Mammary epithelial cell (primary cell): ENCODE data around the gene MB21D2.

Experiments
- CTCF ChIP-seq, 2 donors: IDR thresholded peaks in 1 of 2; conservative IDR thresholded peaks in 1 of 2; 2 replicates each; pipeline ENCODE4 v1.5.1; 2011 to 2012; ENCODE audit warnings: inconsistent platforms in 2 of 2, low read length in 2 of 2, mild to moderate bottlenecking in 2 of 2, control low read depth in 1 of 2, low read depth in 1 of 2; ENCODE audit not compliant: insufficient read depth in 1 of 2; ENCODE audit errors: extremely low read depth in 1 of 2
- EZH2 ChIP-seq: IDR thresholded peaks from 2 replicates; pipeline ENCODE4 v1.6.1; 2012; ENCODE audit warnings: low read length, inconsistent platforms, borderline replicate concordance

DNA sequence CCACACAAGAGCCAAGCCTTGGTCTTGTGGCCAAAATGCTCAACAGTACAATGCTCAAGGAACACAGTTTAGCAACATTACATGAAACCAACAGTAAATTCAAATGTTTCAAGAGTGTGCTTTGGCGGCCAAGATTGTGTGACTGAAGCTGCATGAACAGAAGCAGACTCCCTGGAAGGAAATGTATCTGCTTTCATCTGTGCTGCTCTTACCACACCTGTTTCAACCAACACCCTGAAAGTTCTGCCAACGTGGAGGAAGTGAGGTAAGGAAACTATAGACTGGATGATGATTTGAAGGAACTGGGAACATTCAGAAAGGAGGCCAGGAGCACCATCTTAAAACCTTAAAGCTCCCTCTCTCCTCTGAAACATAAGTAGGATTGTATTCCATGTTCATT lies 55.7 kb downstream of the MB21D2 start:
- no peak for TF ChIP-seq CTCF (conservative IDR thresholded peaks at IDR 0.05 in 1 of 2, IDR thresholded peaks at IDR 0.05 in 1 of 2; ENCODE audit: extremely low read depth in 1 of 2, insufficient read depth in 1 of 2, low read depth in 1 of 2, low read length in 2 of 2)
- TF ChIP-seq EZH2, result no peak
